Fibroblast of lung (primary cell): ENCODE data around the gene HK3.

Experiments
- EZH2 ChIP-seq: IDR thresholded peaks from 2 replicates; pipeline ENCODE4 v1.5.1; 2012; ENCODE audit warnings: low read length, control low read depth, mild to moderate bottlenecking; ENCODE audit errors: missing control alignments
- TF ChIP-seq, protein P1 (sequence below), 2 donors: IDR thresholded peaks in 1 of 2; conservative IDR thresholded peaks in 1 of 2; 1 replicate in 1 of 2; 2 replicates in 1 of 2; pipeline ENCODE4 v1.5.1; 2011 to 2012; ENCODE audit warnings: low read length in 2 of 2, control low read depth in 1 of 2, inconsistent platforms in 1 of 2, low read depth in 1 of 2, mild to moderate bottlenecking in 1 of 2

DNA sequence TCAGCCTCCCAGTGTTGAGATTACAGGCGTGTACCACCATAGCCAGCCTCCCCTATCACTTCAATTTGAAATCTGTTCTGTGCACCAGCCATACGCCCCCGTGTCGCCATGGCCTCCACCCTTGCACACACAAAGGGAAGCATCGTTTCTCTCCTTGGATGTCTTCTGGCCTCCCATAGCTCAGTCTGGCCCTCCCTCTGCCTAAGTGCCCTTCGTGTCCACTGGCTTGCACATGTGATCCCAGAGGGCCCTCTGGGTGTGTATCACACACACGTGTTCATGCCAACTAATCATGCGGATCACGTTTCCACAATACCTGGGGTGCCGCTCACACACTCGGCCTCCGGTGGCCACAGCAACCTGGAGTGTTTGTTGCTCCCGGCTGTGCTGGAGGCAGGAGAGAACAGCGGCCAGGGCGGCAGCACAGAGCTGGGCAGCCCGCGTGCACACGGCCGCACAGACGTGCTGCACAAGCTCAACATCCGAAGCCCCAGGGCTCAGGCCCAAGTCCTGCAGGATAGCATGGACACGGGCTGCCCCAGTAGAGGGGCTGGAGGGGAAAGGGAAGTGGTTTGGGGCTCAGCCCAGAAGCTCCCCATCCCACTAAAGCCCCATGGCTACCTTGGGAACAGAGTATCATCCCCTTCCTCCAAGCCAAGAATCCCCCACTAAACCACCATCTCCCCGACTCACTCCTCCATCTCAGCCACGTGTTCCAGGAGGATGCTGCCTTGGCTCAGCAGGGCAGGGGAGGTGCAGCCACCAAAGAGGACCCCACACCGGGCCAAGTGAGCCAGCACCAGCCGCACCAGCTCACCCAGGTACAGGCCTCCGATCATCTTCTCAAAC lies 10.9 kb downstream of the HK3 start:
- TF ChIP-seq, protein P1, sequence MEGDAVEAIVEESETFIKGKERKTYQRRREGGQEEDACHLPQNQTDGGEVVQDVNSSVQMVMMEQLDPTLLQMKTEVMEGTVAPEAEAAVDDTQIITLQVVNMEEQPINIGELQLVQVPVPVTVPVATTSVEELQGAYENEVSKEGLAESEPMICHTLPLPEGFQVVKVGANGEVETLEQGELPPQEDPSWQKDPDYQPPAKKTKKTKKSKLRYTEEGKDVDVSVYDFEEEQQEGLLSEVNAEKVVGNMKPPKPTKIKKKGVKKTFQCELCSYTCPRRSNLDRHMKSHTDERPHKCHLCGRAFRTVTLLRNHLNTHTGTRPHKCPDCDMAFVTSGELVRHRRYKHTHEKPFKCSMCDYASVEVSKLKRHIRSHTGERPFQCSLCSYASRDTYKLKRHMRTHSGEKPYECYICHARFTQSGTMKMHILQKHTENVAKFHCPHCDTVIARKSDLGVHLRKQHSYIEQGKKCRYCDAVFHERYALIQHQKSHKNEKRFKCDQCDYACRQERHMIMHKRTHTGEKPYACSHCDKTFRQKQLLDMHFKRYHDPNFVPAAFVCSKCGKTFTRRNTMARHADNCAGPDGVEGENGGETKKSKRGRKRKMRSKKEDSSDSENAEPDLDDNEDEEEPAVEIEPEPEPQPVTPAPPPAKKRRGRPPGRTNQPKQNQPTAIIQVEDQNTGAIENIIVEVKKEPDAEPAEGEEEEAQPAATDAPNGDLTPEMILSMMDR (conservative IDR thresholded peaks at IDR 0.05 in 1 of 2, IDR thresholded peaks at IDR 0.05 in 1 of 2; ENCODE audit: low read depth in 1 of 2, low read length in 2 of 2), result no peak
- TF ChIP-seq EZH2, result no peak
